ENCODE results near the gene OR52B6.

The OR52B6 gene

DNA sequence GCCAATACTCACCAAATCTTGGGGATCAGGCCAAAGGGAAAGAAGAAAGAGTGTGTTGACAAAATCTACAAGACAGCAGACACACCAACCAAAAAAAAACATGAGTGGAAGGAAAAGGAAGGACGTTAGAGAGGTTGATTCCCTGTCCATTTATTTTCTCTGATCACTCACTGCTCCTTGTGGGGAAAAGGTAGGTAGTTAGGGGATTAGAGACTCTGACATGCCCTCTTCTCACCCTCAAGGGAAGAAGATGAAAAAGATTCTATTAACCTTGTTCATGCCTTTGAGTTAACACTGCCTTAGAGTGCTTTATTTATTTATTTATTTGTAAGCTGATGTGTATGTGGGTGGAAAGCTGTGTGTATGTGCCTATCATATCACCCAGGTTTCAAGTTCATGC is 32.2 kb upstream of the OR52B6 start, which contains the start of gene OR52H1:
TSS of gene OR52H1 (minus strand) at position 101 of the 400 bp plus-strand sequence. CDS start 3,035 bp downstream, outside the sequence.
- Histone ChIP-seq H4K20me1 (ENCODE audit: control insufficient read depth, insufficient read depth, low read depth, low read length) (no peaks in the 10 kb centered on the region), H3K9me3 (ENCODE audit: control insufficient read depth, insufficient read depth, low read length) (no peaks in the 10 kb centered on the region), H3K27ac (ENCODE audit: low read depth, low read length) (no peak within 1 kb of the TSS), H3K36me3 (ENCODE audit: control insufficient read depth, low read length) (no peaks in the 10 kb centered on the region), H3K79me2 (ENCODE audit: control insufficient read depth, low read length) (no peaks in the 10 kb centered on the region), H3K4me1 (ENCODE audit: control insufficient read depth, low read length) (no peaks in the 10 kb centered on the region), H3K4me2 (ENCODE audit: low read length) (no peak within 1 kb of the TSS), H3K9me2 (replicated peaks; ENCODE audit: control insufficient read depth, low read length) (no peaks in the 10 kb centered on the region), H3K4me3 (ENCODE audit: low read length) (no peak within 1 kb of the TSS), H3K27me3 (ENCODE audit: control insufficient read depth, low read length) (no peaks in the 10 kb centered on the region), H3F3A (ENCODE audit: control insufficient read depth, insufficient read depth) (no peaks in the 10 kb centered on the region)
- TF ChIP-seq EZH2phosphoT487 (IDR thresholded peaks at IDR 0.05; ENCODE audit: borderline replicate concordance, low read length) = no peak
- TF ChIP-seq, protein P1, sequence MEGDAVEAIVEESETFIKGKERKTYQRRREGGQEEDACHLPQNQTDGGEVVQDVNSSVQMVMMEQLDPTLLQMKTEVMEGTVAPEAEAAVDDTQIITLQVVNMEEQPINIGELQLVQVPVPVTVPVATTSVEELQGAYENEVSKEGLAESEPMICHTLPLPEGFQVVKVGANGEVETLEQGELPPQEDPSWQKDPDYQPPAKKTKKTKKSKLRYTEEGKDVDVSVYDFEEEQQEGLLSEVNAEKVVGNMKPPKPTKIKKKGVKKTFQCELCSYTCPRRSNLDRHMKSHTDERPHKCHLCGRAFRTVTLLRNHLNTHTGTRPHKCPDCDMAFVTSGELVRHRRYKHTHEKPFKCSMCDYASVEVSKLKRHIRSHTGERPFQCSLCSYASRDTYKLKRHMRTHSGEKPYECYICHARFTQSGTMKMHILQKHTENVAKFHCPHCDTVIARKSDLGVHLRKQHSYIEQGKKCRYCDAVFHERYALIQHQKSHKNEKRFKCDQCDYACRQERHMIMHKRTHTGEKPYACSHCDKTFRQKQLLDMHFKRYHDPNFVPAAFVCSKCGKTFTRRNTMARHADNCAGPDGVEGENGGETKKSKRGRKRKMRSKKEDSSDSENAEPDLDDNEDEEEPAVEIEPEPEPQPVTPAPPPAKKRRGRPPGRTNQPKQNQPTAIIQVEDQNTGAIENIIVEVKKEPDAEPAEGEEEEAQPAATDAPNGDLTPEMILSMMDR (IDR thresholded peaks at IDR 0.05; ENCODE audit: low read depth, low read length, poor library complexity, severe bottlenecking) = no peak

DNA sequence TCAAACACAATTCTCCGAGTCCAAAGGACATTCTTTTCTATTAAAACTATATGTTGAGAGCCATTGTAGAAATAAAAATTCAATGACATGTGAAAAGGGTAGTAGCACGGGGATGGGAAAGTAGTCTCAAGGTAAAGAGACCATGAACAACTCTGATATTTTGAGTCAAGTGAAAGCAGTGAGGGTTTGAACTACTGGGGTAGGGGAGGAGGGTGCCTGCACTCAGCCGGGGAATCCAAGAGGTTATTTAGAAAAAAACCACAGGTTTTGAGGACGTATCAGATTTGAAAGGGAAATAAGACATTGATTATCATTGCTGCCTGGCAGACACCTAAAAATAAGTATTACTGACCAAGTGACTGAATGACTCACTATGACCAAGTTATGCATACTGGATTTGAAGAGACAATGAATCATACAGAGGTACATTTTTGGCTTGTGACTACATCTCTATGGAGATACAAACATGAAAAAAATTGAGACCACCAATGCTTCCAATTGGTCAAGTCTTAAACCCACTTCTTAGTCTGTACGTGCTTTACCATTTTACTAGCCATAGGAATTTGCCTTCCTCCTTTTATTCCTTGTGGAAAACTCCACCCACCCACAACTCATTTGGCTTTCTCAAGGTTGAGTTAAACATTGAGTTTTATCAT is 30.1 kb upstream of the OR52B6 start:
- Histone ChIP-seq H3K9me2 (replicated peaks; ENCODE audit: control insufficient read depth, low read length) (no peaks in the 10 kb centered on the region), H4K20me1 (ENCODE audit: control insufficient read depth, insufficient read depth, low read depth, low read length) (no peaks in the 10 kb centered on the region), H3F3A (ENCODE audit: control insufficient read depth, insufficient read depth) (no peaks in the 10 kb centered on the region), H3K36me3 (ENCODE audit: control insufficient read depth, low read length) (no peaks in the 10 kb centered on the region), H3K27me3 (ENCODE audit: control insufficient read depth, low read length) (no peaks in the 10 kb centered on the region), H3K4me3 (ENCODE audit: low read length) (no peak overlapping the region), H3K79me2 (ENCODE audit: control insufficient read depth, low read length) (no peaks in the 10 kb centered on the region), H3K9me3 (ENCODE audit: control insufficient read depth, insufficient read depth, low read length) (no peaks in the 10 kb centered on the region), H3K4me2 (ENCODE audit: low read length) (no peak overlapping the region), H3K4me1 (ENCODE audit: control insufficient read depth, low read length) (no peaks in the 10 kb centered on the region), H3K27ac (ENCODE audit: low read depth, low read length) (no peak overlapping the region)
- TF ChIP-seq, protein P1 (IDR thresholded peaks at IDR 0.05; ENCODE audit: low read depth, low read length, poor library complexity, severe bottlenecking) = no peak
- no peak for TF ChIP-seq EZH2phosphoT487 (IDR thresholded peaks at IDR 0.05; ENCODE audit: borderline replicate concordance, low read length)

DNA sequence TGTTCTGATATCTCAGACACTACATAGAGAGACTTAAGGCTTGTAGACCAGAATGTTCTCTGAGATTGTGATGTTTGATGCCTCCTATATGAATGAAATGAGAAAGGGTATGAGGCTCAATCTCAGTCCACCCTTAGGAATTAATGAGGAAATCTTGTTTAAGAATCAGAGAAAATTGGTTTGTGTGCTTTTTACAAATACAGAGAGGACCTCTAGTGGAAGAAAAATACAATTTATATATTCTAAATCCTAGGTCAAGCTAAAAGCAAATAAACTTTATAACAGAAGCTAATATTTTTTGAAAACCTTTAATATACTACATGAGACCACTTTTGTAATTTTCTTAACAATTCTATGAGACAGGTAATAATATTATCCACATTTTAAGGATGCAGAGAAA is 27.3 kb upstream of the OR52B6 start:
- no peak overlapping the region for H3K4me2 ChIP-seq (ENCODE audit: low read length)
- TF ChIP-seq EZH2phosphoT487 (IDR thresholded peaks at IDR 0.05; ENCODE audit: borderline replicate concordance, low read length) = no peak
- TF ChIP-seq, protein P1 (IDR thresholded peaks at IDR 0.05; ENCODE audit: low read depth, low read length, poor library complexity, severe bottlenecking) = no peak
- H3K4me1 ChIP-seq (ENCODE audit: control insufficient read depth, low read length) = no peaks in the 10 kb centered on the region
- H3K4me3 ChIP-seq (ENCODE audit: low read length) = no peak overlapping the region
- H3K27ac ChIP-seq (ENCODE audit: low read depth, low read length) = no peak overlapping the region
- H3K27me3 ChIP-seq (ENCODE audit: control insufficient read depth, low read length) = no peaks in the 10 kb centered on the region
- H3K9me2 ChIP-seq (replicated peaks; ENCODE audit: control insufficient read depth, low read length) = no peaks in the 10 kb centered on the region
- H4K20me1 ChIP-seq (ENCODE audit: control insufficient read depth, insufficient read depth, low read depth, low read length) = no peaks in the 10 kb centered on the region
- H3K36me3 ChIP-seq (ENCODE audit: control insufficient read depth, low read length) = no peaks in the 10 kb centered on the region
- no peaks in the 10 kb centered on the region for H3K79me2 ChIP-seq (ENCODE audit: control insufficient read depth, low read length)
- H3F3A ChIP-seq (ENCODE audit: control insufficient read depth, insufficient read depth) = no peaks in the 10 kb centered on the region
- no peaks in the 10 kb centered on the region for H3K9me3 ChIP-seq (ENCODE audit: control insufficient read depth, insufficient read depth, low read length)

Measured in DOHH2 (cell line).